Stimulated activated CD8-positive, alpha-beta memory T cell treated with anti-CD3 and anti-CD28 coated beads, Interleukin-12 subunit alpha, Interleukin-12 subunit beta, amount 100 ng/mL, for 24 hours (primary cell): ENCODE measurements around the gene DCAKD.

Experiments used
- DNase-seq: peaks from one replicate; pipeline ENCODE4 v3.0.0-alpha.2; 2020; ENCODE audit errors: extremely low read depth

Gene DCAKD

DNA sequence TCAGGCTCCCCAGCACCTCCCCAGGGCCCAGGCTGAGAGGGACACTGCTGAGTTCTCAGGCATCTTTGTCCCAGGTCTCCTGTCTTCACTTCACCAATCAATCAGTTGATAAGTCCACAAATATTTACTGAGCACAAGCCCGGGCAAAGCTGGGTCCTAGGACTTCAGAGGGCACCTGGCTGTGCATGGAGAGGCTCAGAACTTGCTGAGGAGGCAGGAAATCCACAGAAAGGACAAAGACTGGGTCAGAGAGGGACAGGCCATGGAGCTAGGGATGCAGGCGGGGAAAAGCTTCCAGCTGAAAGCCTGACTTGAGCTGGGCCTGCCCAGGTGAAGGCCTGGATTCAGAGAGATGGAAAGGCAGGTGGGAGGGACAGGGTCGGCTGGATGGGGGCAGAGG is 50.1 kb downstream of the DCAKD start:
- DNase-seq, result no peak

DNA sequence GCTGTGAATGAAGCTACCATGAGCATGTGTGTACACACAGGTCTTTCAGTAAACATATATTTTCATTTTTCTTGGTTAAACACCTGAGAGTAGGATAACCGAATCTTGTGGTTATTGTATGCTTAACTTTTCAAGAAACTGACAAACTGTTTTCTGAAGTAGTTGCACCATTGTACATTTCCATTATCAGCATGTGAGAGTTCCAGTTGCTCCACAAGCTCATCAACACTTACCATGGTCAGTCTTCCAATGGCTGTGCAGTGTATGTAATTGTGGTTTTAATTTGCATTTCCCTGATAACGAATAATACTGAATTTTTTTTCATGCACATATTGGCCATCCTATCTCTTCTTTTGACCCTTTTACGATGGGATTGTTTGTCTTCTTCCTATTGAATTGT is 52.0 kb downstream of the DCAKD start:
- no peak for DNase-seq

DNA sequence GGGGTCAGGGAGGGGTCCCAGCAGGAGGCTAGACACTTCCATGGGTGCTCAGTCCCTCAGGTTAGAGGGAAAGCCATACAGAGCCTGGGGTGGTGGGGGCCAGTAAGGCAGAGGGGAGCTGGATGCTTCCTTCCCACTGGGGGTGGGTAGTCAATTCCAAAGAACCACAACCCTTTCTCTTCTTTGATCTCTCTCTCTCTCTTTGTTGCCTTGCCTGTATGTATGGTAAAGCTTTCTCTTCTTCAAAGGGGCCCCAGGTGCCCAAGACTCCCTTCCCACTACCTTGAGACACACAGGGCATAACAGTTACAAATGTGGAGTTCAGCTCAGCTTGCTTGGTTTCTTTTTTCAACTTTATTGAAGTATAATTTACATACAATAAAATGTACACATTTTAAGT is 52.8 kb downstream of the DCAKD start:
- DNase-seq, result no peak

DNA sequence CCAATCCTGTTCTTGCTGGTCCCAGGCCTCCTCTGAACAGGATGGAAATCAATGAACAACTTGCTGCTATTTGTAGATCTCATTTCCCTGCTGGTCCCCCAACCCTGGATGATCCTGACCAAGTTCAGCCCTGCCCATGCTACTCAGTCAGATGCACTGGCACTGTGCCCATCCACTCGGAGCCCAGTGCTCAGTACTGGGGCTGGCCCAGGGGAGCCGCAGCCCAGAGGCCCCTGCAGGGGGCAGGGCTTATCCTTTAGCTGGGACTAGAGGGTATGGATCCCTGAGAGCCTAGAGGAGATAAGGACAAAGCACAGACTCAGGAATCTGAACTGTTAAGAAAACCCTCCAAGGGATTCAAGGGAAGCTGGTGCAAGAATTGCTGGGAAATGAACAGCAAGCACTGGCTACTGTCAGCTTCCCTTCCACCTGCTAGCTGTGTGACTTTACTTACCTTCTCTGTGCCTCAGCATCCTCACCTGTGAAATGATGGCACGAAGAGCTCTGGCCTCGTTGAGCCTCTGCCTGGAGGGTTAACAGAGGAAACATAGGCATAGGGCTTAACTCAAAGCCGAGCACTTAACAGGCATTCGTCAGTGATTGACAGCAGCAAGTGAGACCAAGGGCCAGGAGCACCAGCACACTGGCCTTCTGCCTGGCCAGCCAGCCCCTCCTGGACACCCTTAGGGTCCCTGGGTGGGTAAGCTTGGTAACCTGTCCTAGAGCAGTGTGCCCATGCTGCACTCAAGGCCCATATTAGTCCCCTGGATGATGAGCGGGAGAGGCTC is 53.5 kb downstream of the DCAKD start:
- DNase-seq, result no peak

DNA sequence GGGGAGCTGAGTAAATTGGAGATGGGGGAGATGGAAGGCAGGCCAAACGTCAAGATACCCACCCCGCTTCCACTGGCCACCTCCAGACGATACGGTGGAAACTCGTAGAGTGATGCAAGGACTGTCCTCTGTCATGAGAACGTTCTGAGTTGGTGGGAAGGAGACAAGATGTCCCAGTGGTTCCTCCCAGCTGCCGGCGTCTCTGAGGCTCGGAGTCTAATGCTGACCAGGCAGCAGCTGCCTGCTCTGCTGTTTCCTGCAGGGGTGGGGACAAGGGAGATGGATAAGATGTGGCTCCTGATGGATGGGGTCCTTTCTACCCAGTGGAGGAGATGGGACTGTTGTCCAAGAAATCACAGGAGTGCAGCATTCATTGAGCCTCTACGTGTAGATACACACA is 55.1 kb downstream of the DCAKD start:
- DNase-seq, result no peak

DNA sequence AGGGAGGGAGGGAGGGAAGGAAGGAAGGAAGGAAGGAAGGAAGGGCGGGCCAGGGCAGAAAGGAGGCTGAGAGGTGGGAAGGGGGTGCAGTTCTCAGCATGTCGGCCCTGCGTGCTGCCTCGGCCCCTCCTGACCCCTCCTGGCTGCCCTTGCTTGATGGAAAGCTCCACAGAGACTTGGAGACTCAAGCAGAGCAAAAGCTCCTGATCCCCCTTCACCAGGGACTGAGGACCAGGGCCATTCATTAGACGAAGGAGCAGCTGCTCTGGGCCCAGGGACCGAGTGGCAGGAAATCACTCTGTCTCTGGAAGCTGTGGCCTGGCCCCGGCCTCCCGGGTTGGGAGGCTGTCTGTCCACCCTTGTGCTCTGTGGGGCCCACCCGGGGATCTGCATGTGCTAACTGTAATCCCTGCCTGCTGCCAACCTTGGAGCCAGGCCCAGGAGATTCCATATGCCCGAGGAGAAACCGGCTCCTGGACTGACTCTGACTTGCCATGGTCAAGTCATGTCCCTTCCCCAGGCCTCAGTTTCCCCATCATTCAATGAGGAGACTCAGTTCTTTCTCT is 55.9 kb downstream of the DCAKD start:
- DNase-seq, result no peak

DNA sequence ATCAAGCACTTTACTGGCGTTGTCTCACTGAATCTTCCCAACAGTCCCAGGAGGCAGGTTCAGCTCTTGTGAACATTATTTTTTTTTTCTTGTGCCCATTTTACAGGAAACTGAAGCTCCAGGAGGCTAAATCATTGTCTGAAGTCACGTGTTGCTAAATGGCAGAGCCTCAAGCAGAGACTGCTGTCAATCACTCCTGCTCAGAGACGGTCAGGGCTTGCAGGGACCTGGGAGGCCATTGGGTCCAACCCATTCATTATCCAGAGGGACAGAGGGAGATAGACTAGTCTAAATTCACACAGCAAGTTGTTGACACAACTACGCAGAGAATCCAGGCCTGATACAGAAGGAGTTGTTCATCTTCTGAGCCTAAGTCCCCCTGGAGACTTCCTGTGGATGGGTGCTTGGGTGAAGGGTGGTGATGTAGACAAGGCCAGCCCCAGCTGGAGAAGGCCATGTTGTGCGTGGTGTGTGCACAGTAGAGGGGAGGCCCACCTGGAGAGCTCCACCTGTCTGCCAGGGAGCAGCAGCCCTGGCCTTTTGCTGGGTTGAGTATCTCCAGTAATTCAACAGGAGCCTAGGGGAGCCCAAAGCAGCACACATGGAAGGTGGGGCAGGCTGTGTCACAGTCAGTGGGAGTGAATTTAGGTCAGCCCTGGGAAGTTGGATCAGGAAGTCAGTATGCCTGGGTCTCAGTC is 59.0 kb downstream of the DCAKD start:
- DNase-seq, result no peak

DNA sequence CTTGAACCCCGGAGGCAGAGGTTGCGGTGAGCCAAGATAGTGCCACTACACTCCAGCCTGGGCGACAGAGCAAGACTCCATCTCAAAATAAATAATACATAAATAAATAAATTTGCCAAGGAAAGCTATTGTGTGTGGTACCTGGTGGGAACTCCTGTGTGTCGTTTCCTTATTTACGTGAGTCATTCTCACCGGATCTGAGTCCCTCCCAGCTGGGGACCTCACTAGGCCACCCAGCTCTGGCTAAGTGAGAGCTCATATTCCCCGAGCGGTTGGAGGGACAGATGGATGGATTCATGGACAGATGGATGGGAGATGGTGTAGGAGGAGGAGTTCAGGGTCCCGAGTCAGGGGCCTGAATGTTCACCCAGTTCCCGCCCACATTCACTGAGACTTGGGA is 60.4 kb downstream of the DCAKD start:
- no peak for DNase-seq

DNA sequence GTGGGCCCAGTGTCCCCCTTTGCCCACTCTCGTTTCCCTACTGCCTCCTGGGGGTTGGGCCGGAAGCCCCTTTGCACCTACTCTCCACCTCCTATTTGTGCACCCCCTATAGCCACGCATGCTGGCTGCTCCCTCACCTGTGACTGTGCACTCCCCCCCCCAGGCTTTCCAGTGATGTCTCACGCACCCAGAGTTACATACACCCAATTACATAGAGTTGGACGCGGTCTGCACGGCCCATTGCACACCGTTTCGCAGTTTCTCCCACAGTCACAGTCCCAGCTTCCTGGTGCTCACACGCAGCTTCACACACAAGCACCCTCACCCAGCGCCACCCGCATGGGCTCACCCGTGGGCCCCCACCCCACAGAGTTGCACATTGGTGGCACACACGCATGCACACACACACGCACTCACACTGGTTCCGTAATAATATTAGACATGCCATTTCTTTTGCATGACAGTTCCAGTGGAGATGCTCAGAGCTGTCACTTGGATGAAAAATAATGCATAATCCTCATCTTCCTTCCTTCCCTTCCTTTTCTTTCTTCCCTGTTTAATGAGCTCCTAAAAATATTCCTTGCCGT is 61.8 kb downstream of the DCAKD start:
- DNase-seq, result no peak

DNA sequence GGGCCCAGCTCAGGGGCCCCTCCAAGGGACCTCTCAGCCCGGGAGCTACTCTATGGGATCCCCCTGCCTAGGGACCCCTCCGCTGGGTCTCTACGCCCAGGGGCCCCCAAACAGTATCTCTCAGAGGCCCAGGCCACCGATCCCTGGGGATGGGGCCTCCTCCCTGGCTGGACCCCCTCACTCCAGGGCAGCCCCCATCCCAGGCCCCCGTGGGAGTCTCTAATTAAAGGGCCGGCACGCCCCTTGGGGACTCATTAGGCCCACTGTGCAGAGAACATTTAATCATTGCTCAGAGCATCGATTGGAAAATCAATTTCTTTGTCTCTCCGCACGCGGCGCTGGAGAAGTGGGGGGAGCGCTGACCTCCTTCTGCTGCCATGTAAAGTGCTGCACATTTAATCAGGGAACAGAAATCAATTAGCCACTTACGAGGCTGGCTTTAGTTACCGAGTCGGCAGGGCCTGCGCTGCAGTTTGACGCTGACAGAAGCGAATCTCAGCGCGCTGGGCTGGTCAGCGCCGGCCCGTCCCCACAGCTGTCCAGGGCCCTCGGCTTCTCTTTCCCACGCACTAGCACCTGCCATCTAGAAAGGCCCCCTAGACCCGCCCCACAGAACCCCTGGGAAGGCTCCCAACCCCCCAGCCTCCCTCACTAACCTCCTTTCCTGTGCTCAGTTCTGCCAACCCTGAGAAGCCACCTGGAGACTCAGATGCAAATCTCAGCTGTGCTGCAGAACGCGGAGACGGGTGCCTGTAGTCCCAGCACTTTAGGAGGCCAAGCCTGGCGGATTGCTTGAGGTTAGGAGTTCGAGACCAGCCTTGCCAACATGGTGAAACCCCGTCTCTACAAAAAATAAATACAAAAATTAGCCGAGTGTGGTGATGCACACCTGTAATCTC is 63.1 kb downstream of the DCAKD start:
- DNase-seq, result no peak

DNA sequence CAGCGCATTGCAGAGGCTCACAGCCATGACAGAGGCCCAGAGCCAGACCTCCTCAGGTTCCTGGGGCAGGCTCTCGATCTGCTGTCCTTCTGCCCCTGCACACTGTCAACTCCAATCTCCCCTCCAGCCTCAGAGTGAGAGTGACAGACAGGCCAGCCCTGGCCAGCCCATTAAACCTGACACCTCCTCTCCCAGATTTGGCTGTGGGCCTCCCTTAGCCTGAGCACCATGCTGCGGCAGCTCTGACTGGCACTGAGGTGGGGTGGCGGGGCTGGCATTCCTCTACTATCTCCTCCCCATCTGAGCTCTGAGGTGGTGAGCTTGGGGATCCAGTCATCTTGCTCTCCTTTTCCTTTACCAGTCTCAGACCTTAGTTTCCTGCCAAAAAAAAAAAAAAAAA is 67.9 kb downstream of the DCAKD start:
- DNase-seq, result no peak

DNA sequence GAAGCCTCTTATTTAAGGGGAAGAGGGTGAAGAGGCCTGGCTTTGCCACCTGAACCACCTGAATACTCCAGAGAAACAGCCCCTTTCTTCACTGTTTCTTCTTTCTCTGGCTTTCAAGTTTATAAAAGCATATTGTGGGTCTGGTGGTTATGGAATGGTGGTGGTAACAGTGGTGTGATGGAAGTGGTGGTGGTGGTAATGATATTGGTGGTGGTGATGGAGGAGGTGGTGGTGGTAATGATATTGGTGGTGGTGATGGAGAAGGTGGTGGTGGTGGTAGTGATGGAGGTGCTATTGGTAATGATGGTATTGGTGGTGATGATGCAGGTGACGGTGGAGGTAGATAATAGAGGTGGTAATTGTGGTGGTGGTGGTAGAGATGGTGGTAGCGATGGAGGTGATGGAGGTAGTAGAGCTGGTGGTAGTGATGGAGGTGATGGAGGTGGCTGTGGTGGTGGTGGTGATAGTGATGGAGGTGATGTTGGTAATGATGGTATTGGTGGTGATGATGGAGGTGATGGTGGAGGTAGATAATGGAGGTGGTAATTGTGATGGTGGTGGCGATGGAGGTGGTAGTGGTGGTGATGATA is 69.2 kb downstream of the DCAKD start:
- no peak for DNase-seq

DNA sequence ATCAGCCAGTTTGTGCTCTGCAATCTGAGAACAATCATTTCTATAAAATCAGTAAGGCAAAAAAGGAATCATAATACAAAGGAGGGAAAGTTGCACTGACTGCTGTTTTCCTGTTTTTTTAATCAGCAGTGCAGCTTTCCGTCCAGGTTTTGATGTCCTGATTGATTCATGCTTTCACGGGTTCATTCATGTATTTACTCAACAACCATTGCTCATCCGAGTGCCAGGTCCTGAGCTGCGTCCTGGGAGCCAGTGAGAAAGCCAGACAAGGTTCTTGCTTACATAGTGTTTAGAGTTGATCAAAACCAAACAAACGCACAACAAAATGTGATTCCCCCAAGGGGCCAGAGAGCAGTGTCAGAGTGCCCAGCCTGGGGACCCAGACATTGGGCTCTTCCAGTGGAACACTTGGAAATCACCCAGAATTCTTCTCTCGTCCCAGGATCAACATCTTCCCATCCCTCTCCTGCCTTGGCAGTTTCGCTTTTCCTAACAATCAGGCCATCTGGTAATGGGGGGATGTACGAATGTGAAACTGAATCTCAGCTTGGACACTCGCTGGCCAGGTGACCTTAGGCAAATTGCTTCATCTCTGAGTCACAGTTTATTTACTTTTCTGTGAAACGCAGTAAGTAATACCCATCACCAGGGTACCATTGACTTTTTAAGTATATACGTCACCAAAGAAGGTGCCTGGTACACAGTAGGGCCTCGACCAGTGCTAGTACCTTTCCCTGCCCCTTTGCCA is 70.0 kb downstream of the DCAKD start:
- DNase-seq, result no peak

DNA sequence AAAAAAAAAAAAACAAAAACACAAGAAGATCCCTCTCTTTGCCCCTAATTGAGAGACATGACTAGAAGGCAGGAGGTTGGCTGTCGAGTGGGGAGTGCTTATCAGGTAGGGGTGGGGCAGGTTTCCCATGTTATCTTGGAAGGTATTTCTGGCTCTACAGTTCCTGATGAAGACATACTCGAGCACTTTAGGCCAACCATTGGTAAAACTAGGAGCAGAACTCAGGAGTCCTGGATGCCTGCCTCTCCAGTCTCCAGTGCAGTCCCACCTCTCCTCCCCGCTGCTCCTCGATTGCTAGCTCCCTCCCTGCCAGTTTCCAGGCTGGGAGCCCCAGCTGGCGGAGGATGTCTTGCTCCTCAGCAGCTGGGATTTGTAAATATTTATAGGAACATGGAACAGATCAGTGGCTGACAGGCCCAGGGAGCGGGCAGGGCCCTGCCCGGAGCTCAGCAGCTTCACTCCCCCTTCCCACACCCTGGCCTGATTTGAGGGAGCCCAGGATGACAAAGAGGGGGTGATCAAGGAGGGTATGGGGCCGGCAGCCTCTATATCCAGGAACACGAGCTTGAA is 71.9 kb downstream of the DCAKD start:
- no peak for DNase-seq

DNA sequence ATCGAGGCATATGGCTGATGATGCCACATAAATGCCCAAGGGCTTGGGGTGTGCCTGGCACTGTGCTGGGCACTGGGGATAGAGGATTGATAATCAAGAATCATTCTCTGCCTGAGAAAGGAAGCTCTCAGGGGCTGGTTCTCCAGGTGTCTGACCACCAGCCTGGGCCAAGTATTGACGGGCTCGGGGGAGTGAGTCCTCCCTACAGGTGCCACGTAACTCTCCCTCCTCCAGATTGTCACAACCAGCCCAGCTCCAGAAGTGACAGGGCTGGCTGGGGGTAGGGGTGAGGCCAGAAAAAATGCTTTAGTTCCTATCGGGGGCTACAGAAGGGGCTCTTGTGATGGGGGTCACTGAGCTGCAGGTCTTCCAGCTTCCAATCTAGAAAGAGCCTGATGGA is 72.6 kb downstream of the DCAKD start:
- DNase-seq, result no peak

DNA sequence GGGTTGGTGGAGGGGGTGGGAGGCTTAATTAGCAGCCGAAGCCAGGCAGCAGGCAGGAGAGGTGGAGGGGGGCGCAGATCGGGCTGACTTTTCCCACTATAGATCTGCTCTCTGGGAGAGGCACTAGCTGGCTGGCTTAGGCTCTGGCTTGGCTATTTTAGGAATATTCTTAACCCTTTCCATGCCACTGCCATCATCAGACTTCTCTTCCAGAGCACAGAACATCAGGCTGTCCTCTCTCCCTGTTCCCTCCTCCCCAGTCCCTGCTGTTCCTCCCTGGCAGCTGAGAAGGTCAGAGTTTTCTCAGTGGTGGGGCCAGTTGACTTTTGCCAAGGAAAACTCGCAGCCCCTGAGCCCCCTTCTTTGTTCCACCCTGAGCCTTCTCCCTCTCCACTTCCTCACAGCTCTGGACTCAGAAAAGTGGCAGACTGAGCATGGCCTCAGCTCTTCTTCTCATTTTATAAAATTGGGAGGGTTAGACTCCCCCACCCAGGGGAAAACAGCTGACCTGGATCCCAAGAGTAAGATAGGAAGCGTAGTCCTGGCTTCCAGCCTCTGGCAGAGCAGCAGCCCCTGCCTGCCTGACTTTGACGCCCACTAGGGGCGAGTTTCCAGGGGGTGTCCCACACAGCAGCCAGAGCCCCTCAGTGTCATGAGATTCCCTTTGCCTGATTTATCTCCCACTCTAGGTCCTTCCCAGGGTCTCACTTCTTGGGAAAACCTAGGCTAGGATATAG is 73.5 kb downstream of the DCAKD start:
- no peak for DNase-seq

DNA sequence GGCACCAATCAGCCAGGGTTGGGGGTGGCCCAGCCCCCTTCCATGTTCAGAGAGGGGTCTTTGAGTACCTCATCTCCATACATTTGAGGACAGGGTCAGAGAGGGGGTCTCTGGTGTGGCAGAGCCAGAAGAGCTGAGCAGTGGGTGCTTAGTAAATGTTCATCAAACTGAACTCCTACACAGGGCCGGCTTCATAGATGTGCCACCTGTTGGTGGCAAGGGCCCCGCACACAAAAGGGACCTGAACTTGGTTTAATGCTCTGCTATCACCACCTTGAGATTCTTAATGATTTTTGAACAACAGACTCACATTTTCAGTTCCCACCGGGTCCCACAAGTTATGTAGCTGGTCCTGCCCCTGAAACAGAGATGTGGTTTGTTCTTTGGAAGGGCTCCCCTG is 74.4 kb downstream of the DCAKD start:
- no peak for DNase-seq

DNA sequence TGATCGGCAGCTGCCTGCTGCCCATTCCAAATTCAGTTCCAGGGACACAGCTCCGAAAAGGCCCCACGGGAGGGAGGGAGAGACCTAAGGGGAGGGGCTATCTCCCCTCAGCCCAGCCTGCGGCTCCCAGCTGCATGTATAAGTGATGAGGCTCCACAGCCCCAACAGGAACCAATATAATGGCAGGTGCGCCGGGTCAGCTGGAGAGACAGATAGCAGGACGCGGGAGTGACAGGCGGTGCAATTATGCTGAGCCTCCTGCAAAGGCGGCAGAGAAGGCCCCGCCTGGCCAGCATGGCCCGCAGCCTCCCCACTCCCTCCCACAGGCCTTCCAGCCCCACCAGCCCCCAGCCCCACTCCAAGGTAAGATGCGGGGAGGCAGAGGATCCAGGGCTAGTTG is 75.2 kb downstream of the DCAKD start:
- no peak for DNase-seq
